ENCODE measurements around the gene TBCEL.

Gene TBCEL

GRCh38 chr11:121082219-121082618, 58.3 kb downstream of the TBCEL start:
- no peaks in the 10 kb centered on the region for H3K27me3 ChIP-seq (ENCODE audit: insufficient read depth, low read depth, severe bottlenecking)
- DNase-seq, result no peak
- no peak for TF ChIP-seq CTCF (IDR thresholded peaks at IDR 0.05; ENCODE audit: low read depth, low read length)
- H3K36me3 ChIP-seq, result no peaks in the 10 kb centered on the region; the same call in 1 of the 2 replicates
- H3K27ac ChIP-seq, result no peak overlapping the region
- H3K4me3 ChIP-seq (ENCODE audit: low read depth, low read length), result no peak overlapping the region
- H3K9me3 ChIP-seq (ENCODE audit: severe bottlenecking), result no peaks in the 10 kb centered on the region

- no peak for DNase-seq
- H3K9me3 ChIP-seq (ENCODE audit: severe bottlenecking), result no peaks in the 10 kb centered on the region
- no peak for TF ChIP-seq CTCF (IDR thresholded peaks at IDR 0.05; ENCODE audit: low read depth, low read length)
- H3K36me3 ChIP-seq, result no peaks in the 10 kb centered on the region; the same call in 1 of the 2 replicates
- no peak overlapping the region for H3K27ac ChIP-seq
- H3K4me3 ChIP-seq (ENCODE audit: low read depth, low read length), result no peak overlapping the region
- no peaks in the 10 kb centered on the region for H3K27me3 ChIP-seq (ENCODE audit: insufficient read depth, low read depth, severe bottlenecking)
These were observed 58.8 kb downstream of the TBCEL start for GRCh38 chr11:121082670-121083069.

GRCh38 chr11:121086866-121087265, 63.0 kb downstream of the TBCEL start:
- no peak for DNase-seq
- no peaks in the 10 kb centered on the region for H3K27me3 ChIP-seq (ENCODE audit: insufficient read depth, low read depth, severe bottlenecking)
- no peak overlapping the region for H3K27ac ChIP-seq
- no peak for TF ChIP-seq CTCF (IDR thresholded peaks at IDR 0.05; ENCODE audit: low read depth, low read length)
- no peaks in the 10 kb centered on the region for H3K9me3 ChIP-seq (ENCODE audit: severe bottlenecking)
- no peak overlapping the region for H3K4me3 ChIP-seq (ENCODE audit: low read depth, low read length)
- H3K36me3 ChIP-seq, result no peaks in the 10 kb centered on the region; the same call in 1 of the 2 replicates

GRCh38 chr11:121089566-121089965, 65.7 kb downstream of the TBCEL start:
- Histone ChIP-seq H3K9me3 (ENCODE audit: severe bottlenecking) (no peaks in the 10 kb centered on the region), H3K27ac (no peak overlapping the region), H3K36me3 (no peaks in the 10 kb centered on the region; the same call in 1 of the 2 replicates), H3K4me3 (ENCODE audit: low read depth, low read length) (no peak overlapping the region), H3K27me3 (ENCODE audit: insufficient read depth, low read depth, severe bottlenecking) (no peaks in the 10 kb centered on the region)
- TF ChIP-seq CTCF (IDR thresholded peaks at IDR 0.05; ENCODE audit: low read depth, low read length), result no peak
- DNase-seq, result no peak

- no peaks in the 10 kb centered on the region; the same call in 1 of the 2 replicates for H3K36me3 ChIP-seq
- no peak for DNase-seq
- no peak overlapping the region for H3K27ac ChIP-seq
- TF ChIP-seq CTCF (IDR thresholded peaks at IDR 0.05; ENCODE audit: low read depth, low read length), result no peak
- H3K27me3 ChIP-seq (ENCODE audit: insufficient read depth, low read depth, severe bottlenecking), result no peaks in the 10 kb centered on the region
- H3K4me3 ChIP-seq (ENCODE audit: low read depth, low read length), result no peak overlapping the region
- H3K9me3 ChIP-seq (ENCODE audit: severe bottlenecking), result no peaks in the 10 kb centered on the region
These were observed 66.3 kb downstream of the TBCEL start for GRCh38 chr11:121090145-121090721.
